Left colon (tissue), 2 donors: ENCODE results near the gene SETBP1. TPM values are rescaled to one million over a fixed set of nuclear protein-coding genes. Genes with fewer than 3 reads are reported as not detected.

Source experiments
- ATAC-seq: fragments of 200-7000 bp; cut with Tn5 transposase; one replicate; pipeline ENCODE4 v1.9.1; 2020; ENCODE audit warnings: mild to moderate bottlenecking, moderate library complexity
- DNase-seq, 2 donors: peaks; one replicate each; pipeline ENCODE4 v3.0.0-alpha.2; 2020
- intact Hi-C, 2 donors: fragments of 100-400 bp; cut with DNase I in 1 of 2; cut with micrococcal nuclease in 1 of 2; formaldehyde crosslinking; loops; one replicate each; pipeline versions ENCODE4 v1.11.2 to v1.14.0; 2022; cut with DNase I, micrococcal nuclease
- total RNA-seq, 2 donors: library from RNA; stranded (reverse); fragmentation: NEBNext Ultra II Directional; extraction: Animal tissue kit (Norgen Biotek cat#: 25700); gene quantifications; one replicate each; pipeline ENCODE4 v1.2.1, GENCODE V29; 2021
- donor health status: DM: no; HTN: no; CAD: no.
- donor health status: DM: yes; HTN: yes; CAD: no.

The SETBP1 gene
- total RNA-seq, 2 donors from 2014 or later = 10.2 to 21.2 TPM

GRCh38 chr18:44816477-44816876, 135.8 kb downstream of the SETBP1 start:
- DNase-seq = no peak
- no peak for ATAC-seq
- intact Hi-C loops = loop anchor here in 1 of 2 donors (10.0 kb wide), 1 partner anchor 198 kb away; no protein-coding TSS in a partner anchor

GRCh38 chr18:44817831-44818473, 137.3 kb downstream of the SETBP1 start:
- ATAC-seq = no peak
- no peak for DNase-seq

GRCh38 chr18:44818668-44819403, 138.1 kb downstream of the SETBP1 start:
- intact Hi-C loops = loop anchor here in 1 of 2 donors (10.0 kb wide), 1 partner anchor 196 kb away; no protein-coding TSS in a partner anchor
- ATAC-seq (no peak), DNase-seq (no peak)

More at GRCh38 chr18:44817831-44818473, 137.3 kb downstream of the SETBP1 start:
- intact Hi-C loops = loop anchor here in 1 of 2 donors (10.0 kb wide), 1 partner anchor 197 kb away; no protein-coding TSS in a partner anchor

- DNase-seq (no peak), ATAC-seq (no peak)
- intact Hi-C loops = loop anchor here in 1 of 2 donors (10.0 kb wide), 1 partner anchor 195 kb away; no protein-coding TSS in a partner anchor
Measured at GRCh38 chr18:44819944-44820510, 139.3 kb downstream of the SETBP1 start.

- intact Hi-C loops = no loop called here
- ATAC-seq (peak; percentile 55), DNase-seq (no peak)
Measured at GRCh38 chr18:44821924-44822323, 141.2 kb downstream of the SETBP1 start.

GRCh38 chr18:44823286-44823685, 142.6 kb downstream of the SETBP1 start:
- ATAC-seq (peak; percentile 53), DNase-seq (no peak)
- intact Hi-C loops = no loop called here

- intact Hi-C loops = no loop called here
- no peak for DNase-seq
- no peak for ATAC-seq
Measured at GRCh38 chr18:44823782-44824181, 143.1 kb downstream of the SETBP1 start.

GRCh38 chr18:44824884-44825283, 144.2 kb downstream of the SETBP1 start:
- ATAC-seq (peak; percentile 40), DNase-seq (no peak)
- intact Hi-C loops = no loop called here

GRCh38 chr18:44826418-44827259, 146.0 kb downstream of the SETBP1 start:
- peak; percentile 83 to 88 for DNase-seq
- intact Hi-C loops = no loop called here
- peak; percentile 84 for ATAC-seq

- intact Hi-C loops = no loop called here
- DNase-seq (no peak), ATAC-seq (no peak)
Measured at GRCh38 chr18:44828080-44828479, 147.4 kb downstream of the SETBP1 start.

GRCh38 chr18:44830581-44830980, 149.9 kb downstream of the SETBP1 start:
- ATAC-seq (no peak), DNase-seq (no peak)
- intact Hi-C loops = no loop called here

GRCh38 chr18:44833786-44834185, 153.1 kb downstream of the SETBP1 start:
- DNase-seq (no peak), ATAC-seq (no peak)
- intact Hi-C loops = no loop called here

GRCh38 chr18:44834867-44835469, 154.3 kb downstream of the SETBP1 start:
- intact Hi-C loops = no loop called here
- no peak for DNase-seq
- peak; percentile 42 for ATAC-seq

- ATAC-seq (no peak), DNase-seq (no peak)
- intact Hi-C loops = no loop called here
Measured at GRCh38 chr18:44835703-44836102, 155.0 kb downstream of the SETBP1 start.

- DNase-seq = no peak
- intact Hi-C loops = no loop called here
- ATAC-seq = no peak
Measured at GRCh38 chr18:44836263-44836662, 155.6 kb downstream of the SETBP1 start.

- ATAC-seq = no peak
- intact Hi-C loops = no loop called here
- no peak for DNase-seq
Measured at GRCh38 chr18:44837482-44838180, 156.9 kb downstream of the SETBP1 start.

- intact Hi-C loops = no loop called here
- DNase-seq (peak; percentile 77 to 82), ATAC-seq (peak; percentile 80)
Measured at GRCh38 chr18:44838971-44839666, 158.4 kb downstream of the SETBP1 start.
